Neural cell (in vitro differentiated cells): ENCODE measurements around the gene MTHFD1L.

Experiments used
- CTCF ChIP-seq: fragments of 450-650 bp; IDR thresholded peaks from 2 replicates; pipeline ENCODE4 v1.5.1; 2014; ENCODE audit warnings: antibody characterized with exemption, mild to moderate bottlenecking, moderate library complexity; ENCODE audit not compliant: poor library complexity, severe bottlenecking
- EZH2 ChIP-seq: fragments of 200-600, 300-800 bp; shearing (Covaris generic), sonication (generic); IDR thresholded peaks from 2 replicates; pipeline ENCODE4 v1.6.1; 2014; ENCODE audit warnings: antibody characterized with exemption, low read length, borderline replicate concordance, mild to moderate bottlenecking; ENCODE audit not compliant: insufficient read depth, poor library complexity, severe bottlenecking
- MXI1 ChIP-seq: fragments of 450-650 bp; conservative IDR thresholded peaks from 2 replicates; pipeline ENCODE4 v1.6.1; 2014; ENCODE audit warnings: antibody characterized with exemption, mild to moderate bottlenecking; ENCODE audit not compliant: poor library complexity, severe bottlenecking
- POLR2AphosphoS5 ChIP-seq: IDR thresholded peaks from 2 replicates; pipeline ENCODE4 v1.6.1; 2012
- RAD21 ChIP-seq: fragments of 450-650 bp; conservative IDR thresholded peaks from 2 replicates; pipeline ENCODE4 v1.6.1; 2014; ENCODE audit warnings: antibody characterized with exemption, mild to moderate bottlenecking, moderate library complexity
- REST ChIP-seq: IDR thresholded peaks from 2 replicates; pipeline ENCODE4 v1.6.1; 2012; ENCODE audit warnings: borderline replicate concordance
- TAF1 ChIP-seq: IDR thresholded peaks from 2 replicates; pipeline ENCODE4 v1.6.1; 2012; ENCODE audit warnings: low read depth

GRCh38 chr6:150865406-150866146 is at the start of gene MTHFD1L:
- no peak for TF ChIP-seq REST
- TF ChIP-seq CTCF: peak; percentile 73
- TF ChIP-seq RAD21: no peak
- TF ChIP-seq POLR2AphosphoS5: no peak
- no peak for TF ChIP-seq TAF1
- TF ChIP-seq EZH2: no peak
- TF ChIP-seq MXI1: no peak
